ENCODE measurements around the gene RAD51. TPM values are rescaled to one million over a fixed set of nuclear protein-coding genes. Genes with fewer than 3 reads are reported as not detected.
A peak's percentile ranks its signal among the peaks of the same experiment; 100 is the strongest.
"Not testable (repeated sequence)": the region's sequence is repeated elsewhere in the genome, so short reads cannot be mapped to it uniquely, and the experiment has no call there.

Gene RAD51
- total RNA-seq, 1 donor = 1.8 TPM

DNA sequence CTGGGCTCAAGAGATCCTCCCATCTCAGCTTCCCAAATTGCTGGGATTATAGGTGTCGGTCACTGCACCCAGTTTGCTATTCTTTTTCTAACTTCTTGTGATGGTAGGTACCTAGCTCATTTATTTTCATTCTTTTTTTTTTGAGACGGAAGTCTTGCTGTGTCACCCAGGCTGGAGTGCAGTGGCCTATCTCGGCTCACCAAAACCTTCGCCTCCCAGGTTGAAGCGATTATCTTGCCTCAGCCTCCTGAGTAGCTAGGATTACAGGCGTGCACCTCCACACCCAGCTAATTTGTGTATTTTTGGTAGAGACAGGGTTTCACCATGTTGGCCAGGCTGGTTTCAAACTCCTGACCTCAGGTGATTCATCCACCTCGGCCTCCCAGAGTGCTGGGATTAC lies 30.1 kb upstream of the RAD51 start:
- Histone ChIP-seq H3K27ac (ENCODE audit: low read depth, low read length) (no peak overlapping the region), H4K20me1 (ENCODE audit: insufficient read depth, low read length) (no peaks in the 10 kb centered on the region), H3K79me2 (ENCODE audit: insufficient read depth, low read length) (no peaks in the 10 kb centered on the region), H3K4me3 (ENCODE audit: insufficient read depth, low read length) (no peak overlapping the region), H3K4me1 (ENCODE audit: insufficient read depth, low read length) (no peaks in the 10 kb centered on the region), H3K9me3 (ENCODE audit: low read depth, low read length) (no peaks in the 10 kb centered on the region), H2AFZ (ENCODE audit: low read length) (no peak overlapping the region), H3K36me3 (ENCODE audit: insufficient read depth, low read length) (no peaks in the 10 kb centered on the region), H3K4me2 (ENCODE audit: insufficient read depth, low read length) (no peak overlapping the region), H3K27me3 (ENCODE audit: insufficient read depth, low read length) (no peaks in the 10 kb centered on the region)
- DNase-seq (ENCODE audit: insufficient read length, low spot score, missing footprints) = no peak
- TF ChIP-seq, protein P1, sequence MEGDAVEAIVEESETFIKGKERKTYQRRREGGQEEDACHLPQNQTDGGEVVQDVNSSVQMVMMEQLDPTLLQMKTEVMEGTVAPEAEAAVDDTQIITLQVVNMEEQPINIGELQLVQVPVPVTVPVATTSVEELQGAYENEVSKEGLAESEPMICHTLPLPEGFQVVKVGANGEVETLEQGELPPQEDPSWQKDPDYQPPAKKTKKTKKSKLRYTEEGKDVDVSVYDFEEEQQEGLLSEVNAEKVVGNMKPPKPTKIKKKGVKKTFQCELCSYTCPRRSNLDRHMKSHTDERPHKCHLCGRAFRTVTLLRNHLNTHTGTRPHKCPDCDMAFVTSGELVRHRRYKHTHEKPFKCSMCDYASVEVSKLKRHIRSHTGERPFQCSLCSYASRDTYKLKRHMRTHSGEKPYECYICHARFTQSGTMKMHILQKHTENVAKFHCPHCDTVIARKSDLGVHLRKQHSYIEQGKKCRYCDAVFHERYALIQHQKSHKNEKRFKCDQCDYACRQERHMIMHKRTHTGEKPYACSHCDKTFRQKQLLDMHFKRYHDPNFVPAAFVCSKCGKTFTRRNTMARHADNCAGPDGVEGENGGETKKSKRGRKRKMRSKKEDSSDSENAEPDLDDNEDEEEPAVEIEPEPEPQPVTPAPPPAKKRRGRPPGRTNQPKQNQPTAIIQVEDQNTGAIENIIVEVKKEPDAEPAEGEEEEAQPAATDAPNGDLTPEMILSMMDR (IDR thresholded peaks at IDR 0.05; ENCODE audit: extremely low read depth, low read depth, low read length) = no peak

DNA sequence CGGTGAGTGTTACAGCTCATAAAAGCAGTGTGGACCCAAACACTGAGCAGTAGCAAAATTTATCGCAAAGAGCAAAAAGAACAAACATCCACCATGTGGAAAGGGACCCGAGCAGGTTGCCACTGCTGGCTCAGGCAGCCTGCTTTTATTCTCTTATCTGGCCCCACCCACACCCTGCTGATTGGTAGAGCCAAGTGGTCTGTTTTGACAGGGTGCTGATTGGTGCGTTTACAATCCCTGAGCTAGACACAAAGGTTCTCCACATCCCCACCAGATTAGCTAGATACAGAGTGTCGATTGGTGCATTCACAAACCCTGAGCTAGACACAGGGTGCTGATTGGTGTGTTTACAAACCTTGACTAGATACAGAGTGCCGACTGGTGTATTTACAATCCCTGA lies 18.7 kb upstream of the RAD51 start:
- not testable (repeated sequence) for DNase-seq (ENCODE audit: insufficient read length, low spot score, missing footprints); H3K79me2 ChIP-seq (ENCODE audit: insufficient read depth, low read length); H3K4me2 ChIP-seq (ENCODE audit: insufficient read depth, low read length); H3K4me3 ChIP-seq (ENCODE audit: insufficient read depth, low read length); H3K27ac ChIP-seq (ENCODE audit: low read depth, low read length); H3K36me3 ChIP-seq (ENCODE audit: insufficient read depth, low read length); H3K4me1 ChIP-seq (ENCODE audit: insufficient read depth, low read length); H3K27me3 ChIP-seq (ENCODE audit: insufficient read depth, low read length); H2AFZ ChIP-seq (ENCODE audit: low read length); H4K20me1 ChIP-seq (ENCODE audit: insufficient read depth, low read length); H3K9me3 ChIP-seq (ENCODE audit: low read depth, low read length)

DNA sequence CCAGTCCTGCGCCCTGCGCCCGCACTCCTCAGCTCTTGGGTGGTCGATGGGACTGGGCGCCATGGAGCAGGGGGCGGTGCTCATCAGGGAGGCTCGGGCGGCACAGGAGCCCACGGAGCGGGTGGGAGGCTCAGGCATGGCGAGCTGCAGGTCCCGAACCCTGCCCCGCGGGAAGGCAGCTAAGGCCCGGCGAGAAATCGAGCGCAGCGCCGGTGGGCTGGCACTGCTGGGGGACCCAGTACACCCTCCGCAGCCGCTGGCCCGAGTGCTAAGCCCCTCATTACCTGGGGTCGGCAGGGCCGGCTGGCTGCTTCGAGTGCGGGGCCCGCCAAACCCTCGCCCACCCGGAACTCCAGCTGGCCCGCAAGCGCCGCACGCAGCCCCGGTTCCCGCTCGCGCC lies 18.1 kb upstream of the RAD51 start:
- H3K4me2 ChIP-seq (ENCODE audit: insufficient read depth, low read length); H3K36me3 ChIP-seq (ENCODE audit: insufficient read depth, low read length); H3K79me2 ChIP-seq (ENCODE audit: insufficient read depth, low read length); H2AFZ ChIP-seq (ENCODE audit: low read length); H3K9me3 ChIP-seq (ENCODE audit: low read depth, low read length); H4K20me1 ChIP-seq (ENCODE audit: insufficient read depth, low read length); H3K27ac ChIP-seq (ENCODE audit: low read depth, low read length); DNase-seq (ENCODE audit: insufficient read length, low spot score, missing footprints); H3K4me1 ChIP-seq (ENCODE audit: insufficient read depth, low read length); H3K4me3 ChIP-seq (ENCODE audit: insufficient read depth, low read length); H3K27me3 ChIP-seq (ENCODE audit: insufficient read depth, low read length): not testable (repeated sequence)

DNA sequence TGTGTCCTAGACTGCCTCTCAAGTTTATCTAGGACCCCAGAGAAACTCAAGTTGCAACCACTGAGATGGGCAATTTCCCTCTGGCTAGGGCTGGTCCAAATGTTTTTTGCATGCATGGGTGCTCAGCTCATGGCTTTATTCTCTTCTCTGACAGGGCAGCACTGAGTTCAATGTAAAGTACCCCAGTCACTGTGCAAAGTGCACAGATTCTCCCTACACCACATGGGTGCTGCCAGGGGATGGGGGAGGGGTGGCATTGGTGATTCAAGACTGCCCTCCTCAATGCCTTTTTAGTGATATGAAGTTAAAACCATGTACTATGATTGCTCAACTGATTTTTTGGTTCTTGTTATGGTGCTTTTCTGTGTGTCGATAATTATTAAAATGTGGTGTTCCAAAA lies 14.8 kb upstream of the RAD51 start:
- Histone ChIP-seq H3K9me3 (ENCODE audit: low read depth, low read length) (no peaks in the 10 kb centered on the region), H3K36me3 (ENCODE audit: insufficient read depth, low read length) (no peaks in the 10 kb centered on the region)
- TF ChIP-seq, protein P1 (IDR thresholded peaks at IDR 0.05; ENCODE audit: extremely low read depth, low read depth, low read length) = no peak

DNA sequence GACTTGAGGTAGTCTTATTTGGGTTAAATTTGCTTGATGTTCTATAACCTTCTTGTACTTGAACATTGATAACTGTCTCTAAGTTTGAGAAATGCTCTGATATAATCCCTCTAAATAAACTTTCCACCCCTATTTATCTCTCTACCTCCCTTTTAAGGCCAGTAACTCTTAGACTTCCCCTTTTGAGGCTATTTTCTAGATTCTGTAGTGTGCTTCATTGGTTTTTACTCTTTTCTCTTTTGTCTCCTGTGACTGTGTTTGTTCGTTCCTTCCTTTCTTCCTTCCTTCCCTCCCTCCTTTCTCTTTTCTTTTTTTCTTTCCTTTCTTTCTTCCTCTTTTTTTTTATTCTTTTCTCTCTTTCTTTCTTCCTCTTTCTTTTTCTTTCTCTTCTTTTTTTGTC lies 14.0 kb upstream of the RAD51 start:
- not testable (repeated sequence) for H3K36me3 ChIP-seq (ENCODE audit: insufficient read depth, low read length); H4K20me1 ChIP-seq (ENCODE audit: insufficient read depth, low read length); H3K9me3 ChIP-seq (ENCODE audit: low read depth, low read length); H3K27me3 ChIP-seq (ENCODE audit: insufficient read depth, low read length); H3K4me3 ChIP-seq (ENCODE audit: insufficient read depth, low read length); H3K4me1 ChIP-seq (ENCODE audit: insufficient read depth, low read length); H3K27ac ChIP-seq (ENCODE audit: low read depth, low read length); H3K79me2 ChIP-seq (ENCODE audit: insufficient read depth, low read length); H3K4me2 ChIP-seq (ENCODE audit: insufficient read depth, low read length); H2AFZ ChIP-seq (ENCODE audit: low read length)
- DNase-seq (ENCODE audit: insufficient read length, low spot score, missing footprints) = peak; percentile 15

More for the DNA sequence above, 14.8 kb upstream of the RAD51 start:
- Histone ChIP-seq H2AFZ (ENCODE audit: low read length) (no peak overlapping the region), H3K27ac (ENCODE audit: low read depth, low read length) (no peak overlapping the region), H4K20me1 (ENCODE audit: insufficient read depth, low read length) (no peaks in the 10 kb centered on the region), H3K4me3 (ENCODE audit: insufficient read depth, low read length) (no peak overlapping the region), H3K27me3 (ENCODE audit: insufficient read depth, low read length) (no peaks in the 10 kb centered on the region), H3K4me1 (ENCODE audit: insufficient read depth, low read length) (no peaks in the 10 kb centered on the region), H3K4me2 (ENCODE audit: insufficient read depth, low read length) (no peak overlapping the region), H3K79me2 (ENCODE audit: insufficient read depth, low read length) (no peaks in the 10 kb centered on the region)
- DNase-seq (ENCODE audit: insufficient read length, low spot score, missing footprints) = peak; percentile 17
